ENCODE data around the gene PKP2.

The PKP2 gene

DNA sequence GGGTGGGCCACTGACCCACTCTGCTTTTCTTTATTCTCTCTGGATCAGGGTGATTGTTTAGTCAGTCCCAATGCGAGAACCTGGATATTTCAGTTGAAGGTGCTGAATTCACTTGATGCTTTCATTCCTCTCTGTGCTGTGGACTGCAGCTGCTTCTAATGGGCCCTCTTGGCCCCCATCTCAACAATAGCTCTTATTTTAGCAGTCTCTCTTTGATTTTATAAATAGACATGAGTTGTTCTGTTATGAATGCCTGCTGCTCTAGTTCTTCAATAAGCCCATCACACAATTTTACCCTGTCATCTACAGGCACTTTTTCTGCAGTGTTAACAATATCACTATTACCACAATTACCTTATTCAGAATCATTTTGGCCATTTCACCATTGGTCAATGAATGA is 86.7 kb downstream of the PKP2 start:
- DNase-seq (ENCODE audit: low read depth in 2 of 2), result no peak

DNA sequence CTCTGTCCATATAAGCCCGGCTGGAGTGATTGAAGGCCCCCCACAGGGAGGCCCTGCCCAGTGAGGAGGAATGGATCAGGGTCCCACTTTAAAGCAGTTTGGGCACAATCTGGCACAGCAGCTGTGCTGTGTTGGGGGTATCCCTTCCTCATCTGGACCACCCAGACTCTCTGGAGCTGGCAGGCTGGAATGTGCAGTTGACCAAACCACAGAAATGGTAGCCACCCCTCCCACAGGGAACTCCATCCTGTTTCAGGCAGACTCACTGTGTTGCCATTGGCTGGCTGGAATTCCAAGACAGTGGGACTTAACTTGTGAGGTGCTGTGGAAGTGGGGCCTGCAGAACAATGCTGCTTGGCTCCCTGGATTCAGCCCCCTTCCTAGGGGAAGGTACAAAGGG is 87.4 kb downstream of the PKP2 start:
- DNase-seq (ENCODE audit: low read depth in 2 of 2), result no peak

DNA sequence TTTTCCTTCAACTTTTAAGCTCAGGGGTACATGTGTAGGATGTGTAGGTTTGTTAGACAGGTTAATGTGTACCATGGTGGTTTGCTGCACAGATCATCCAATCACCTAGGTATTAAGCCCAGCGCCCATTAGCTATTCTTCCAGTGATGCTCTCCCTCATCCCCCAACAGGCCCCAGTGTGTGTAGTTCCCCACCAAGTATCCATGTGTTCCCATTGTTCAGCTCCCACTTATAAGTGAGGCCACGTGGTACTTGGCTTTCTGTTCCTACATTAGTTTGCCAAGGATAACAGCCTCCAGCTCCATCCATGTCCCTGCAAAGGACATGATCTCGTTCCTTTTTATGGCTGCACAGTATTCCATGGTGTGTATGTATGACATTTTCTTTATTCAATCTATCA is 92.3 kb downstream of the PKP2 start:
- DNase-seq (ENCODE audit: low read depth in 2 of 2), result no peak

DNA sequence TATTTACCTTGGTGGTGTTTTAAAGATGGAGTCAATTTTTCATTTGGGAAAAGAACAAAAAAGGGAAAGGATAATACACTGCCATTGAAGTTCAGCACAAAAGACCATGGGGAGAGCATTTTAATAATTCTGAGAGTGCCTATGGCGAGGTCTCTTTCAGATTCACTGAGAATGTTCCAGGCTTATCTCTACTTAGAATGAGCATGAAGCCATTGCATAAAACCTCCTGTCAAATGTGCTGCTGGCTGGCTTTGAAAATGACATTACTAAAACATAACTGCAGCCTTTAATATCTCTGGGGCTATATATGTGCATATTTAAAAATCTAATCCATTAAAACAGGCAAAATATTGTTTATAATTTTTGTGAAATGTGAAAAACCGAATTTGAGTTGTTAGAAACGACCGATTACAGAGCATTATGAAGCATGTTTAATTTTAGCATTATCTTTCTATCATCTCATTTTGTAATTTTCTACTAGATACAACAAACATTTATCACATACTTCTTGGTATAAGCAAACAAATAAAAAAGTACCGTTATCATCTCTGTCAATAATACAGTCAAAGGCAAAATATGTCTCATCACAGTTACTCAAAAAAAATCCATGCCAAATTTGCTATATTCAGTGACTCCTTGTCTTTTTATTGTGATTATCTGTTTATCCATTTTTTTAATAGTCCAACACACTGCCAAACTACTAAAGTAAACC is 95.2 kb downstream of the PKP2 start:
- DNase-seq (ENCODE audit: low read depth in 2 of 2), result no peak

DNA sequence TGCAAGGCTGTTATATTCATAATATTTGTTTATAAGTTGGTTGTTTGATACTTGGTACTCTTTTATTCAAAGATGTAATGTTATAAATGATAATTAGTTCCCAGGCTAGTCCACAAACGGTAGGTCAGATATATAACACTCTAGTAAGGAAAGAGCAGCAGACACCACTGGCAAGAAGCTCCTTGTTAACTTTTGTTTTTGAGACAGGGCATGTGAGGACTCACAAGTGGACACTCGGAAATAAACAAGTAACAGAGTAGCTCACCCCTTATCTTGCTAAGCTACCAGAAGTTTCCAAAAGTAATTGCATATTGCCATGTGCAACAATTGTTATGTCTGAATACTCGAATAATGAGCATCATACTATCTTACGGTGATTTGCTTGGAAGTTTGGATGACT is 102.3 kb downstream of the PKP2 start:
- DNase-seq (ENCODE audit: low read depth in 2 of 2), result no peak

DNA sequence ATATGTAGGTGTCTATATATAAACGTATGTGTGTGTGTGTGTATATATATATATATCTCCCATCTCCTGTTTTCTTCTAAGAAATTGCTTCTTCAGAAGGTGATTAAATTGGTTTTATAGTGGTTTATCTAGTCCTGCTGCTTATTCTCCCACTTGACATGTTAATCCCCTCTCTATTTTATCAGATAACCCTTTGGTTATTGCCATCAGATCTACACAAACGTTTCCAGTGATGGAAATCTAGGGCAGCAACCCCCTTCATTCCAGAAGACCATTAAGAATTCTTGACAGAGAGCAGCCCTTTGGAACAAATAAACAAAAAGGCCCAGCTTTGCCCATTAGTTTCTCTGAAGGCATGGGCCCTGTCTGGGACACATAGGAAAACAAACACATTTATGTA is 106.7 kb downstream of the PKP2 start:
- no peak for DNase-seq (ENCODE audit: low read depth in 2 of 2)

DNA sequence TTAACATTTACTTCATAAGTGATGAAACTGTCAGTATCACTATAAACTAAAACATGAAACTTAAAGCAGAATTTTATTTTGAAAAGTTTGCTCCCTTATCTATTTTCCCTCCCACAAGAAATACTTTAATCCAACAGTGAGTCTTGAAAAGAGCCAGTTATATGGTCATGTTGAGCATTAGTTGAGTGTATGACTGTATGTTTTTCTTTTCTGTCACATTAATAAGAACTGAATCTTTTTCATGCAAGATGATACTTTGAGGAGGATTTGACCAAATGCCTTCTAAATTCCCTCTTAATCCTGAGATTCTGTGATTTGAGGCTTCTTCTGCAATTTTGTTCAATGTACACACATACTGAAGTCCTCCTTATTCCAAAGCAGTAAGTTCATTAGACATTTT is 107.1 kb downstream of the PKP2 start:
- DNase-seq (ENCODE audit: low read depth in 2 of 2), result no peak

DNA sequence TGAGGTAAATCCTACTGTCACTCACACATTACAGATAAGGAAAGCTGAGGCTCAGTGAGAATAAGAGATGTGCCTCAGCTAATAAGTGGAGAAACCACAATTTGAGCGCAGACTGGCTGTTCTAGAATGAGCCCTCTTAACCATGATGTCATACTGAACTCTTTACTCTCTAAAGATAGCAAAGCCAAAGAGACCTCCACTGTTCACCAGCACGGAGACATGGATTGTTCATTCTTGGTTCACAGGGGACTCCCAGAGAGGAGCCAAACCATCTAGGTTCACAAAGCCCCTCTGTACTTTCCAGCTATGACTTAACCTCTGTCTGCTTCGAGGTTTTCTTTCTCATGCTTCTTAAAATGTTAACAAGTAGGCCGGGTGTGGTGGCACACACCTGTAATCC is 108.2 kb downstream of the PKP2 start:
- no peak for DNase-seq (ENCODE audit: low read depth in 2 of 2)

DNA sequence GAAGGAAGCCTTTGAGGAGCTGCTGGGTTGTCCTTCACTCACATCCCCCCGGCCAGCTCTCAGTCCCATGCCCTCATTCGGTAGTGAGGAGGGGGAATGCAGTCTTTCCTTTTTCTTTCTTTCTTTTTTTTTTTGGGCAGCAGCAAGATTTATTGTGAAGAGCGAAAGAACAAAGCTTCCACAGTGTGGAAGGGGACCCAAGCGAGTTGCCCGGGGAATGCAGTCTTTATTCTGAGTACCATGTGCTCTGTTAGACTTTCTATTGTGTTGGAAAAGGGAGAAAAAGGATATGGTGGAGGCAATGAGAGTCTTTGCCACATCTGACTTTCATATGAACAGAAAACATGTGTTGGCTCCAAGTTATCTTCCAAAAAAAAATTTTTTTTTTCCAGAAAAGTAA is 111.0 kb downstream of the PKP2 start:
- DNase-seq (ENCODE audit: low read depth in 2 of 2), result no peak

DNA sequence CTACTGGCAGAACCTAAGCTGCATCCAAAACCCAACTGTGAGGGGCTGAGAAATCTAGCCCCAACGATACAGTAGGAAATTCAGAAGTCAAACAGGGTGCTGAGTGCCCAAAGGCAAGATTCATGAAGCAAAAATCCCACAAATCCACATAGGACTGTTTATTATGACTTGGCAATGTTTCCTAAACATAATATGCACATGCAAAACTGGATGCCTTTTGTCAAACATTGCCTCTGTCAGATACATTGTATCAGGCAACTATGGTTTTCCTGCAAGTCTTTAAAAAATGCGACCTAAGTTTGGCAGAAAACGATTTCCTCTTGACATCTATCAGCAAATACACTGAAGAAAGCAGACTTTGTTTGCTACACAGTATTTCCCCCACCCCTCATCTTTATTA is 113.5 kb downstream of the PKP2 start:
- no peak for DNase-seq (ENCODE audit: low read depth in 2 of 2)

DNA sequence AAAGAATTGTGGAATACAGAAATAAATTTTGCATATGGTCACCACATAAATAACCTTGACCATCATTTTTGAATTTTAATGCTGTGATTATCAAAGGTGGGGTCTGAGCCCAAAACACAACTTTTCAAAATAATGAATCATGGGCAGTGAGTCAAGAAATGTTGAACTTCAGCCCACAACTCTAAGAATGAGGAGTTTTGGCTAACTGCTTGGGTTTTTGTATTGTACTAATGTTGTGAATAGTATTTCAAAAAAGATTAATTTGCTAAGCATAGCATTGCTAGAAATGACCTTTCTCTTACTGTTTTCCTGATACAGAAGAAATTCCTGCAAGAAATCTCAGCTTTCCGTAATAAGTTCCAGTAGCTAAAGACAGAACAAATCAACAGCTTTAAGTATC is 116.5 kb downstream of the PKP2 start:
- DNase-seq (ENCODE audit: low read depth in 2 of 2), result no peak

DNA sequence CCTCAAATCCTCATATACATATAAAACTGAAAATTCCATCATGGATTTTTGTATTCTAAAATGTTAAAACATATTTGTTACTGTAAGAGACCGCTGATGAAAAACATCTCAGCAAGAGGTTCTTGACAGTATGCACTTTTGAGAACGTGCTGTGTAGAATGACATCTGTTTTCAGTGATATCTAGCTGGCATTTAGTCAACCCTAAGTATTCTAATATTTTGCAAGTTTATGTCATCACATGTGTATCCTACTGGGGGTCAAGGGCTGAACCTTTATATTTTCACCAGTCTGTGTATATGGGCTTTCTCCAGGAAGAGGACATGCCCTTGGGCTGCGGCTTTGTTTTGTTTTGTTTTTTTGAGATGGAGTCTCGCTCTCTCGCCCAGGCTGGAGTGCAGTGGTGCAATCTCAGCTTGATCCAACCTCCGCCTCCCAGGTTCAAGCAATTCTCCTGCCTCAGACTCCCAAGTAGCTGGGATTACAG is 118.8 kb downstream of the PKP2 start:
- DNase-seq (ENCODE audit: low read depth in 2 of 2), result no peak

DNA sequence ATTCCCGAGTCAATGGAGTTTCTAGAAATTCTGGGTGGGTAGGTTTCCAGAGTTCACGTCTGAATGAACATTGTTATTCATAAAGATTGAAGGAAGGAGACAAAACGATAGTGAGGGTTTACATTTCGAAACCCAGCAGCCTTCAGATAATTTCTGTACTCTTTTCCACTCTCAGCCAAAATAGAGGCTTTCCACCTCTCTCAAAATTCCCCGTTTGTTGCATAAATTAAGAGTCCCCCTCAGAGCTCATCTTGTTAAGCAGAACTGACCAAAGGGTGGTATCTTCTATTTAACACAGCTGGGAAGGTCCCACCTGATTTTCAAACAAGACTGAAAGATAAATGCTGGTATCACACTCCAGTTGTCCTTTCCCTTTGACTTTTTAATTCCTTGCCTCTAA is 119.4 kb downstream of the PKP2 start:
- DNase-seq (ENCODE audit: low read depth in 2 of 2), result no peak

DNA sequence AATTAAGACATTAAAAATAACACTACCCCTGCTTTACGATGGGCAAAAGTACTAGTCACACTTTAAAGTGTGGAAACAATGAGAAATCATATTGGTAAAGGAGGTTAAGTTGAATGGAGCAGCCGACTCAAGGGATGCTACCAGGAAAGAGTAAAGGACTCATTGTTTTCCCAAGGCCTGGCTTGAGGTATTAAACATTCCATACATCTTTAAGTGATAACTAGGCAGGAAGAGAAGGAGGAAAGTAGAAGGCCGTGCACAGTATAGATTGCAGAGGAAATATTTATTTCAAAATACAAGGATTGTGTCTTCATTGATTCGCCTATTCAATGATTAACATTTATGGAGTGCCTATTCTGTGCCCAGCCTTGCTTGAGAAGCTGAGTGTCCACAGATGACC is 120.3 kb downstream of the PKP2 start:
- no peak for DNase-seq (ENCODE audit: low read depth in 2 of 2)

DNA sequence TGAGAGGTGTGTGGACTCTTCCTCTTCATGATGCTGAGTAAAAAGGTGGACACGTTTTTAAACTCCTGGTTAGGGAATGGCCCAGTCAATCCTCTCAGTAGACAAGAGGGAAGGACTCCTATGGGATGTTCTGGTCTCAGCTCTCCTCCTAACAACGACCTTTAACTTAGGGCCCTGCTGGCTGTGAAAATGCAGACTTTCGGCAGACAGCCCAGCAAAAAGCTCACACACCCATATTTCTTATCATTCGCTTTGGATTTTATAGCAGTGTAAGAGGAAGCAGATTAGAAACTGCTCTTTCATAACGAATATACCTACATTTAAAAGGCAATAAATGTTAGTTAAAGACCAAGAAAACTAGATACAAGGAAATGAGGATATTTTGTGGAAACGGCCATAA is 122.9 kb downstream of the PKP2 start:
- DNase-seq (ENCODE audit: low read depth in 2 of 2), result no peak

DNA sequence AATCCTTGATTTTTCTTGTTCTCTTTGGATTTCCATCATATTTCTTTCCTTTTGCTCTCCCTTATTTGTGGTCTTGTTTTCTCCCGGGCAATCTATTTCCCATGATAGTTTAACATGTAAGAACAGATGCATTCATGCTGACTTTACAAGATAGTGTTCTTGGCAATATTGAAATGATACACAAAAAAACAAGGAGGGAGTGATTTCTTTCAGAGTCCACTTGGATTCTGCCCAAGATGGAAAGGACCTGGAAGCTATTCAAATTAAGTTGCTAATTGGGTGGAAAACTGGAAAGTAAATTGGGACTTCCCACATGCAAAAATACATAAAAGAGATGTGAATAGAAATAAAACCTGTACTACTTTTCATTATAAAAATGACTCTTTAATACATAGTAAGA is 126.4 kb downstream of the PKP2 start:
- DNase-seq (ENCODE audit: low read depth in 2 of 2), result no peak

DNA sequence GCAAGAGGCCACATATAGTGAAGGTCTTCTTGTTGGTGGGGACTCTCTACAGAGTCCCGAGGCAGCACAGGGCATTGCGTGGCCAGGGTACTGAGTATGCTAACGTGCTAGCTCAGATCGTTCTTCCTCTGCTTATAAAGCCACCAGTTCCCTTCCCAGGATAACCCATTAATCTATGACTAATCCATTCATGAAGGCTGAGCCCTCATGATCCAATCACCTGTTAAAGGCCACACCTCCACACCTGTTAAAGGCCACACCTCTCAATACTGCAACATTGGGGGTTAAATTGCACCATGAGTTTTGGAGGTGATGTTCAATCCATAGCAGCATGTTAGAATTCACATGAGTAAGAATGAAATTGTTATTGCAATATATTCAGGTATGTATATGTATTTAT is 128.1 kb downstream of the PKP2 start:
- DNase-seq (ENCODE audit: low read depth in 2 of 2), result no peak

DNA sequence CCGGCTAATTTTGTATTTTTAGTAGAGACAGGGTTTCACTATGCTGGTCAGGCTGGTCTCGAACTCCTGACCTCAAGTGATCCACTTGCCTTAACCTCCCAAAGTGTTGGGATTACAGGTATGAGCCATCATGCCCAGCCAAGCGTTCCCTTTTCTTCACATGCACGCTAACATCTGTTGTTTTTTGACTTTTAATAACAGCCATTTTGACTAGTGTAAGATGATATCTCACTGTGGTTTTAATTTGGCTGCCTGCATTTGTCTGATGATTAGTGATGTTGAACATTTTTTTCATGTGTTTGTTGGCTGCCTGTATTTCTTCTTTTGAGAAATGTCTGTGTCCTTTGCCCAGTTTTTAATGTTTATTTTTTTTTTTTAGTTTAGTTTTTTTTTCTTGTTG is 130.7 kb downstream of the PKP2 start:
- DNase-seq (ENCODE audit: low read depth in 2 of 2), result no peak

DNA sequence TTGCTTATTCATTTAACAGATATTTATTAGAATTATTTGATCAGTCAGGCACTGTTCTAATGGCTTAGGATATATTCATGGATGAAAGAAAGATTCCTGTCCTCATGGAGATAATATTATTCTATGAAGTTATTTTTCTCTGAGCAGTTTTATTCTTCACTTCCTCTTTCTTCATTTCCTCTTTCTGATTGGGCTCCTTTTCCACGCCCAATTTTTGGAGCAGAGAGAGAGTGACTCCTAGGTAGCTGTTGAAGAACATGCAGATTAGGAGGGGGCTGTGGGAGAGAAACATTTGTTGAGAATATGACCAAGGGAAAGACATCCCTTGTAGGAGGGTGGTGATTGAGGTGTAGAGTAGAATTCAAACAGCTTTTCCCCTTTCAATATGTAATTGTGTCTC is 134.9 kb downstream of the PKP2 start:
- no peak for DNase-seq (ENCODE audit: low read depth in 2 of 2)

DNA sequence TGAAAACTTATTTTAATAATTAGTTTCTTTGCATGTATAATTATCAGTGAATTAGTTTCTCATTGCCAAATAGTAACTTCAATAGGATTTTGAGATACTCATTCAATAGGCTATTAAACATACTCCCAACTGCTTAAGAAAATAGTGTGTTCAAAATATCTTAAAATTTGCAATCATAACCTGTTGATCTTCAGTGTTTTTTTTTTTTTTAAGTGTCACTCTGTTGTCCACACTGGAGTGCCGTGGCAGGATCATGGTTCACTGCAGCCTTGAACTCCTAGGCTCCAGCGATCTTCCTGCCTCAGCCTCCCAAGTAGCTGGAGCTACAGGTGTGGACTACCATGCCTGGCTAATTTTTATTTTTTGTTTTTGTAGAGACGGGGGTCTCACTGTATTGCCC is 139.4 kb downstream of the PKP2 start:
- no peak for DNase-seq (ENCODE audit: low read depth in 2 of 2)

DNA sequence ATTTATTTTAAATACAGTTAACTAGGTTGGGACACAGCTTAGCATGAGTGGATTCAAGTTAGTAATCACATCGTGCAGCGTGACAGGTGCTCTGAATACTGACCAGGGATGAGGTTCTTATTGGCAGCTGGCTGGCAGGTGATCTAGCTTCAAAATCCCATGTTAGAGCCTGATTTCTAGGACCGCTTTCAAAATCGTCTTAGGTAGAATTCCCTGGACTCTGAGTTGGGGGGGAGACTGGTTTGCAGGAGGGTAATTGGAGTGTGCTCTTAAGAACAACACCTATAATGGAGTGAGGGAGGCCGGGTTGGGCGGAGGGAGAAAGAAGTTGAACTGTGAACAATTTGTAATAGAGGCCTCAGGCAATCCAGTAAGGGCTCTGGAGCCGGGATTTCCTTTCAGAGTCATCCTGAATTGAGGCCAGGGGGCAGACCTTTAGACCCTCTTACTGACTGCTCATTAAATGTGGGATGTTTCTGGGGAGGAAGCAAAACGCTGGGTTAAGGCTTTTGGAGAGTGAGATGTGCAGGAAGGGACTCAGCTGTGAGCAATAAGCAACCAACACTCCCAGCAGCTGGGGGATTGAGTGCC is 140.0 kb downstream of the PKP2 start:
- DNase-seq (ENCODE audit: low read depth in 2 of 2), result no peak

DNA sequence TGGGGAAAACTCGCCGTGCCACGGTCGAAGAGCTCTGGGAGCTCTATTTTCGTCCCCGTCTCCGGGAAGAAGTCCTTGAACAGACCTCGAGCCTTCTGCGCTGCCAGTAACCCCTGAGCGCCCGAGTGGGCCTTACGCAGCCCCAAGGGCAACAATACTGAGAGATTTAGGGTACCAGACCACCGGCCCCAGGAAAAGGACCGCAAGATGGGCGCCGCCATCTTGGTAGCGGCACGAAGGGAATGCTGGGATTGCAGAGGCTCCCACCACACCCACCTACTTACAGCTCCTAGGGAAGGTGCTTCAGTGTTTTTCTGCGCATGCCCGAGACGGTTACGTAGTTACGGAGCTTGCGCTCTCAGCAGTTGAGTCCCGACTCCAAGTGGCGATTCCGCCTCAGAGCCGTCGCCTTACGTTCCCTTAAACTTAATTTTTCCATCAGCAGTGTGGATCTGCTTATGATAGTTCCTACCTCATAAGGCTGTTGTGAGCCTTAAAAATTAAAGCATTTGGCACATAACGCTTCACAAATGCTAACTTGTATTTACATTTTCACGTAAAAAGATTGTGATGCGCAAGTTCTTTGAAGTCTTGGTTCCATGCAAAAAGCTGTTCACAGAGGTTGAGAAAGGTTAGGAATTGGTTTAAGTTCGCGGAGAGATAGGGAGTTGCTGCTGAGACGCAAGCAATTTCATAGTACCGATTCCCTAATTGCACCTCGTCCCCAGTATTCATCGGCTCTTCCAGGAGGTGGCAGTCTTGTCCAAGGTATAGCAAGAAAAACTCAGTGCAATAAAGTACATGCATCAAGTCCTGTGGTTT is 140.7 kb downstream of the PKP2 start, which contains the start of gene YARS2:
TSS of gene YARS2 (minus strand) at position 244 of the 822 bp plus-strand sequence. CDS start at position 221, 23 bp downstream.
- DNase-seq (ENCODE audit: low read depth in 2 of 2), result peak; percentile 78 to 87

Data from activated CD8-positive, alpha-beta memory T cell treated with anti-CD3 and anti-CD28 coated beads for 4 hours (primary cell).